NCI-H1092 (cell line): Measurements from ENCODE around the gene AMOTL1.

Source experiments
- DNase-seq: peaks from one replicate; lab custom pipeline; 2025; lab: John Stamatoyannopoulos, UW

The AMOTL1 gene

DNA sequence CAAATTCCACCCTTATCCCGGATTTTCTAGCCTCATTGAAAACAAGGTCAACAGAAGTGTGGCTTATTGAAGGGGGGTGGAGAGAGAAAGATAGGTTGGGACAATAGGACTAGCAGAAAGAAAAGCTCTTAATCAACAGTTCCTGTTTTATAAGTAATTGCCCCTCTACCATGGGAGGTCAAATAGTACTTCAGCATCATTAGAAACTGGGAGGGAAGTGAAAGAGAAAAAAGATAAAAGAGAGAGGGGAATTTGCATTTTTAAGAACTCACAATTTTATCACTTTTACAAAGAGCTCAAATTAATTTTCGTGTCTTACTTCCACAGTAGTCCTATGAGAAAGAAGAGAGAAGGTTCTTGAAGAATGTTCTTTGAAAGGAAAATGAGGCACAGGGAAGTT, 89.2 kb downstream of the AMOTL1 start:
- no peak for DNase-seq

DNA sequence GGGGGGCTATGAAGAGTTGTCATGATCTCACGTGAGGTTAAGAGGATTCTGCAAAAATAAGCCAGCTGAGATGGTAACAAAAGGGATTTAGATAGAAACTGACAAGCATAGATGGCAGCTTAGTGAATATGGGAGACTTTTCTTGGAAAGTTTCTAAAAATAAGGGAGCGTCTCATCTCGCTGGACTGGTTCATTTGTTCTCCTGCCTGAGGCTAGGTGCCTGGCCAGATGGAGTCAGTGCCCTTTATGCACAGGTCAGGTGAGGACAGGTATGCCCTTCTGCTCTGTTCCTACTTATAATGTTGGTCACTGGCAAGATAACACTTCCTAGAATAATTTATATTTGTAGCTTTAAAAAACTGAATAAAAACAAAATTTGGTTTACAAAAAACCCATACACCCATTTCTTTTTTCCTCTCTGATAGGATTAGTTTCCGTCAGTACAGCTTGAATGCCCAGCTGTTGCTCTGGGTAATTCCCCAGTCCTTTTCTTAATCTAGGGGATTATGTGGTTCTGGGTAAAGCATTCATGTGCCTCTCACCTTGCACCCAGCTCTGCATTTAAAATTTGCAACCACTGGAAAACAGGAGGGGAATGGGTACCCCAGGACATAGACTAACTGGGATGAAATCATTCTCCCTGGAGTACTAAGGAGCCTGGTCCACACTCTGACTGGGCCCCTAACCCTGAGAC, 90.0 kb downstream of the AMOTL1 start:
- DNase-seq: no peak

DNA sequence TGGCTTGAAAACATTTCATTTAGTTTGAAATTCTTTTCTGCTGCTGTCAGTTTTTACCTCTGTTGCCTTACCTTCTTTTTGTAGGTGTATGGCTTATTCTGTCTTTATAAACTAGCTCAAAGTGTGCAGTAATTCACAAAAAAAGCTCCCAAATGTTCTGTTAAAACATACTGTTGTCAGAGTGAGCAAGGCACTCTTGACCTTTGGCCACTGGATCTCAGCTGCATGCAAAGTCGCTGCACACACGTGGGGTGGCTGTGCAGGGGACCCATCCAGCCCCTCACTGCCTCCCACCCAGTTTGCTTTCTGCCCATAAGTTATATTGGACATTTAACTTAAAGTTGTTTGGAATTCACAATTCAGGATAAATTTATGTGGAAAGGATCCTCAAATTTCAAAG, 92.2 kb downstream of the AMOTL1 start:
- no peak for DNase-seq

DNA sequence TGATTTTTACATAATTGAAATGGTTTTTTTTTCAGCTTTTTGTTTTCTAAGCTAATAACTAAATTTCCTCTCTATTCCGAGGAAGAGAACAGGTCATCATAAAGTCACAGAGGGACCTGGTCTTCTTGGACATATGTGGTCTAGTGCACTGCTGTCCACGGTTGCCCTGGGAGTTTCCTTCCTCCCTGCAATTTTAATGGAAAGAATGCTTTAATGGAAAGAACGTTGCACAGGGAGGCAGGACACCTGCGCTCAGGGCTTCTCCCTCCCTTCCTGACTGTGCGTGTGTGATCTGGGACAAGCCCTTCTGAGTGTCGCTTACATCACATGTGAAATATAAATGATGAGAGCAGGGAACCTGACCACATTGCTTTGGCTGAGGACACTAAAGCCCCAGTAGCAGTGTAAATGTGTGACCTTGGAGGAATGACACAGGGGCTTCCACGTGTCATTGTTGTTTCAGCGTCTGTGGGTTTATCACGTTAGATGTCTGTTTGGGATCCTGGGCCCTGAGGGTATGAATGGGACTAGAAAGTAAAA, 93.2 kb downstream of the AMOTL1 start:
- no peak for DNase-seq

DNA sequence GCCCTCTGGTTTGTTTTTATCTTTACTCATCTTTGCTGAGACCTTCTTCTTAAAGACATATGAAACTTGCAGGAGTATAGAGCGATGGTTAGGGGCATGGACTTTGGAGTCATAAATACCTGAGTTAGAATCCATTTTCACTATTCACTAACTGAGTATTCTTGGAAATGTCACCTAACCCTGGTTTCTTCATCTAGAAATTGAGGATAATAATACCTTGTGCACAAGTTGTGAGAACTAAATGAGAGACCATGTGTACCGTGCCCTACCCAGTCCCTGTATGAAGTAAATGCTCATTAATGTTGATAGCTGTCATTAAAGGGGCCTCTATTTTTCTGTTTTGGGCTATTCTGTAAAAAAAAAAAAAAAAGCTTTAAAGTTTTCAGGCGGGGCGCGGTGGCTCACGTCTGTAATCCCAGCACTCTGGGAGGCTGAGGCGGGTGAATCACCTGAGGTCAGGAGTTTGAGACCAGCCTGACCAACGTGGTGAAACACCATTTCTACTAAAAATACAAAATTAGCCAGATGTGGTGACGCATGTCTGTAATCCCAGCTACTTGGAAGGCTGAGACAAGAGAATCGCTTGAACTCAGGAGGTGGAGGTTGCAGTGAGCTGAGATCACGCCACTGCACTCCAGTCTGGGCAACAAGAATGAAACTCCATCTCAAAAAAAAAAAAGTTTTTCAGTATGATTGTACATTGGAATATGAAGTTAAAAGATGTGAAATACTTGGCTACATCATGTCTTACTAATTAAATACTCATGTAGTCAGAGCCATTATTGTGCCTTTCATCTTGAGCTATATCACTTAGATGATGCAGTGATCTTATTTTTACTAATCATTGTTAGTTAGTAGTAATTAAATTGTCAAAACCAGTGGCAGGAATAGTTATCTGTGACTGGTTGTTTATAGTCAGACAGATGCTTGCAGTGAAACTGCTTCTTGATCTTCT, 95.0 kb downstream of the AMOTL1 start:
- no peak for DNase-seq

DNA sequence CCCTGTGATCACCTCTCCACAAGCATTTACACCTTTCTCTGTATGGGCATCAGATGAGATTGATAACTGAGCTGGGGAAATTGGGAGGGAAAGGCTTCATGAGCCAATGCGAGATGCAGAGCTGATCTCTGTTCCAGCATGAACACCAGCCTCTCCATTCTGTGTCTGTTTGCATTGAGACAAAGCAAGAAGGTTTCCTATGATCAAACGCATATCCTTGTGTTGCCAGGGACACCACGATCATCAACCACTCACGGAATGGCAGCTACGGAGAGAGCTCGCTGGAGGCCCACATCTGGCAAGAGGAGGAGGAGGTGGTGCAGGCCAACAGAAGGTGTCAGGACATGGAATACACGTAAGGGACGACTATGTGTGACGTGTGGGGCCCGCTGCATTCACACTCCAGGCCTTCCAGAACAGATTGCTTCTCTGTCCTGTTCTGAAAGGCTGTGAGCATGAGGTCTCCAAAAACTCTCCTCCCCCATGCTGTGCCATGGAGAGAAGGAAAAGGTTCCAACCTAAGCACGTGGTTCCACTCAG, 96.4 kb downstream of the AMOTL1 start:
- DNase-seq: no peak

DNA sequence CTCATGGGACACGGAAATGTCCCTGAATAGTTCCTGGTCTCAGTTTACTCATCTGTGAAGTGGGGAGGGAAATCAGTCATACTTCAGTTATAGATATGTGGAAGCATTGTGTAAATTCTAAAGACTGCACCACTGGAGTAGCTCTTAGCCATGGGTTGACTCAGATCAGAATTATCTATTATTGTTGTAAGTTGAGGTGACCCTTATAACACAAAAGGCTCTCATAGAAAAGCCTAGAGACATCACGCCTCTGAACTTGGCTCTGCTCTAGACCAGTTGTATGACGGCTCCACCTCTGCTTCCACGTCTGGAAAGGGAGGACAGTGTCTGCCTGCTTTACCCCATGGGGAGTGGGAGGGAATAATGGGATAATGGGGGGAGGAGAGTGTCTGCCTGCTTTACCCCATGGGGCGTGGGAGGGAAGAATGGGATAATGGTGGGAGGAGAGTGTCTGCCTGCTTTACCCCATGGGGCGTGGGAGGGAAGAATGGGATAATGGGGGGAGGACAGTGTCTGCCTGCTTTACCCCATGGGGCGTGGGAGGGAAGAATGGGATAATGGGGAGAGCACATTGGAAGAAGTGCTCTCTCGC, 98.2 kb downstream of the AMOTL1 start:
- DNase-seq: no peak

DNA sequence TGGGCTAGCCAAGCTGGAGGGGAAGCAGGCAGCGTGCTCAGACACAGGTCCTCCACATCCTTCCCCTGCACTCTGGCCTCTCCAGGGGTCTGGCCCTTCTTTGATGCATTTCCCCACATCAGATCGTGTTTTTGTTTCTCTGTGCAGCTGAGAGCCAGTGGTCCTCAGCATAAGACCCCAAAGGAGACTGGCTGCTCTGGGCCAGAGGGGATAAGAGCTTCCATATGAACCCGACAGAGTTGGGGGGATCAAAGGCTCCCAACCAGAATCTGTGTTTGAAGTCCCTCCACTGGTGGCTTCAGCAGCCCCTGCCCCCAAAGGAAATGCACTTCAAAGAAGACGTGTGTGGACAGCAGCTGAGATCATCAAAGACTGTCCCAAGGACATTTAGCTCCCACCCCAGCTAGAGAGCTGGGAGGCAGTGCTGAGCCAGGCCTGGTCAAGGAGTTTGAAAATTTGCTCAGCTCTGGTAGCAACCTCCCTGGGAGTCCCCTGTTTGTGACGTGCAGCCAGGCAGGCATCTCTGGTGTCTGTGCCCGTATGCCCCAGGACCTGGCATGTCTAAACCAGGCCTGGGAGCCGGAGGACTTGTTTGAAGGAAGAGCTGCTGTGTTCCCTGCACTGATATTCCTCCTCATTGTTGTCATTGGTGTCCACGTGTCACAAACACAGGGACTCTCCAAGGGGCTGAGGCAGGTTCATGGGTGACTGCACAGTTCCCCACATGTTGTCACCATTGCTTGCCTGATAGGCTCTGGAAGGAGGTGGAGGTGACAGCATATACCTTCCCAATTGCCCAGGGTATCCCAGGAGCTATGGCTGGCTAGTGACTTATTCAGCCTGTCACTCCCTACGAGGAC, 99.0 kb downstream of the AMOTL1 start:
- no peak for DNase-seq

DNA sequence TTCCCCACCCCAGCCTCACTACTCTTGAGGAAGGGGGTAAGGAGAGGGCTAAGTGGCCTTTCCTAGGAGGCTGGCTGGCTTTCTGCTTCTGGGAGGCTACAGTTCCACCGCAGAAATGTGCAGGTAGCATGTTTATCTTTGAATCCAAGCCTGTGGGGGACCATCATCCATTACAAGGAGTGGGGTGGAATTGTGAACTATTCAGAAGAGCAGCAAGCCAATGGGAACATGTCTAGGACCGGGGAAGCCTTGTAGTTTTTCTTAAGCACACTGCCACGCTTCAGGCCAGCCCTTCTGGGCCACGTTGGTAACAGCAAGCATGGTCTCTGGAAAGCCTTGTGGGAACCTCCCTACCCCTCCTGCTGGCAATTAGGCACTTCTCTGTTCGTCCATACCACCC, 100.3 kb downstream of the AMOTL1 start:
- no peak for DNase-seq

DNA sequence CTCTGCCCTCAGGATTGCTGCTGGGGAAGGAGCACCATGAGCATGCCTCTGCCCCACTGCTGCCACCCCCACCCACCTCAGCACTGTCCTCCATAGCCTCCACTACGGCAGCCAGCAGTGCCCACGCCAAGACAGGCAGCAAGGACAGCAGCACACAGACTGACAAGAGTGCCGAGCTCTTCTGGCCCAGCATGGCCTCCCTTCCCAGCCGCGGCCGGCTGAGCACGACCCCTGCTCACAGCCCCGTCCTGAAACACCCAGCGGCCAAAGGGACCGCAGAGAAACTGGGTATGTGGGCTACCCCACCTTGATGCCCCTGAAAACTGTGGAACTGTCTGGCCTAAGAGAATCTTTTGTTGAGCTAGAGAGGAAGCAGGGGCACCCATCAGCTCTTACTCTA, 101.0 kb downstream of the AMOTL1 start:
- DNase-seq: no peak

DNA sequence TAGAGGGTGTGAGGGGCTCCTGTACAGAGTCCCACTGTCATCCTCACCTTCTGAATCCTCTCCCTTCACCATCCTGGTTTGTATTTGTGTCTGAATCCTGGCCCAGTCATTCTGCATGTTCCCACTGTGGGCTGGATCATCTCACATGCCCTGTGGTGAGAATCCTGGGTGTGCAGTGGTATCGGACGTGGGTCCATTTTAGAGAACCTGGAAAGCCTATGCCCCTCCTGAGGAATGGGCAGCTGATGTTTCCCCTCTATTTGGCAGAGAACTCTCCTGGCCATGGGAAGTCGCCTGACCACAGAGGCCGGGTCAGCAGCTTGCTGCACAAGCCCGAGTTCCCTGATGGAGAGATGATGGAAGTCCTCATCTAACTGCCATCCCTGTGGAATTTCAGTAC, 102.3 kb downstream of the AMOTL1 start:
- DNase-seq: no peak

DNA sequence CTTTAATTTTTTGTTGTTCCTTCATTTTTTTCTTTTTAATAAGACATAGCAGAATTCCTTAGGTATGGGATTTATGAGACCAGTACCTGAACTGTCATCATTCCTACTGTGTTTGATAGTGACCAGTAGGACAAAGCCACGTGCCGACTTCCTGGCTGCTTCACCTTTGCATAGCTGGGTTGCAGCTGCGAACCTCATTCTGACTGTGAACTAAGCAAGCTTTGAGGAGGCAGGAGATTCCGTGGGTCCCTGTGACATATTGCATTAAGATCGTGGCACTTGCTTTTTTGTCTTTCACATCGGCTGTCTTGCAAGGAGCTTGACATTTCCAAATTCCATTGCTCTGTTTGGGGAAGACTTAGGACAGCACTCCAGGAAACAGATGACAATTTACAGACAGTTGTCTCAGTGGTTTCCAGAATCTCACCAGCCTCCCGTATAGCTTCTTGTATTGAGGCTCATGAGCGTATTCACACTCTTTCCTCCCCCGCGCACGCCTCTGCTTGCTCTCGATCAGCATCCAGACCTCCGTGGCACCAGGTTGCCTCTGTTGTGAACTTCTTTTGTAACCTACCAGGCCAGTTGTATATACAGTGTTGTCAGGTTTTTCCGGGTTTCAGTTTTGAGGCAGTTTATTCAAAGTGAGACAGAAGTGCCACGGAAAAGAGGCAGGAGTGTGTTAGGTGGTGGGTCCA, 103.5 kb downstream of the AMOTL1 start:
- DNase-seq: no peak

DNA sequence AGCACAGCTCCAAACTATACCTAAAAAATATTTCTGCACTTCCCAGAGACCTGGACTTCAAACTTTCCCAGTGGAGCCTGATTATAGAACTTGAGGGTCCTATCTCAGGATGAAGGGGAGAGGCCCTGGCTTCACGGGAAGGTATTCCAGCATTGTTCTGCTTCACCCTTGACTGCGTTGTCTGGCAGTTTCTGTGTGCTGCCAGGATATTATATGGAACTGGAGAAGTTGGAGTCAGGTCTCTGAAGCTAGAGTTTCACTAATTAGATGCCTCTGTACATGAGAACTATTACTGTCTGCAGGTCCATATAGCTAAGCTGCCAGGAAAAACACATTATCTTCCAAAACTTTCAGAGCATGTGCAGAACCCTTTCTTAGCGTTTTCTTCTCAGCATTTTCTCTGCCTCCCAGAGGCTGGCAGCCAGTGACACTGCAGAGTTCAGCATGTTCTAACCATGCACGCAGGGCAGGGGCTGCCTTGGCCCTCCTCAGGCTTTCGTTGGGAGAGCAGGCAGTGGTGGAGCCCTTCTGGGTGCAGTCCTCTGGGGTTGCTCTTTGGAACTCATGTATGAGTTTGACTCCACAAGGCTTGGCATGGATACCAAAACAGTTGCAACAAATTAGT, 105.9 kb downstream of the AMOTL1 start:
- no peak for DNase-seq

DNA sequence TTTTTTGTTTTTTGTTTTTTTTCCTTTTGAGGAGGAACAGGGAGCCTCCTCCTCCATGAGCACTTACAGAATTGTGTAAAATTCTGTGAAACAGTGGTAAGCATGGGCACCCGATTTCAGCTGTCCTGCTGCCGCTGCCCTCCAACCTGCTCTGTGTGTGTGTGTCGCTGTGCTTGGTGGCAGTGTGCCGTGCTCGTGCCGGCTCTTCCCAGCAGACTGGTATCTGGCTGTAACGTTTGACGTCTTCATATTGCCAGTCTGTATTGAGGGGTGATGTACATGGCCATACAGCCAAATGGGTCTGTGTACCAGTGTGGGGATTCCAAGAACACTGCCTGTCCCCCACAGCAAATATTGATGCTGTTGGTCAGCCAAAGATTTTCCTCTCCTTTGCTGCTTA, 108.1 kb downstream of the AMOTL1 start:
- no peak for DNase-seq

DNA sequence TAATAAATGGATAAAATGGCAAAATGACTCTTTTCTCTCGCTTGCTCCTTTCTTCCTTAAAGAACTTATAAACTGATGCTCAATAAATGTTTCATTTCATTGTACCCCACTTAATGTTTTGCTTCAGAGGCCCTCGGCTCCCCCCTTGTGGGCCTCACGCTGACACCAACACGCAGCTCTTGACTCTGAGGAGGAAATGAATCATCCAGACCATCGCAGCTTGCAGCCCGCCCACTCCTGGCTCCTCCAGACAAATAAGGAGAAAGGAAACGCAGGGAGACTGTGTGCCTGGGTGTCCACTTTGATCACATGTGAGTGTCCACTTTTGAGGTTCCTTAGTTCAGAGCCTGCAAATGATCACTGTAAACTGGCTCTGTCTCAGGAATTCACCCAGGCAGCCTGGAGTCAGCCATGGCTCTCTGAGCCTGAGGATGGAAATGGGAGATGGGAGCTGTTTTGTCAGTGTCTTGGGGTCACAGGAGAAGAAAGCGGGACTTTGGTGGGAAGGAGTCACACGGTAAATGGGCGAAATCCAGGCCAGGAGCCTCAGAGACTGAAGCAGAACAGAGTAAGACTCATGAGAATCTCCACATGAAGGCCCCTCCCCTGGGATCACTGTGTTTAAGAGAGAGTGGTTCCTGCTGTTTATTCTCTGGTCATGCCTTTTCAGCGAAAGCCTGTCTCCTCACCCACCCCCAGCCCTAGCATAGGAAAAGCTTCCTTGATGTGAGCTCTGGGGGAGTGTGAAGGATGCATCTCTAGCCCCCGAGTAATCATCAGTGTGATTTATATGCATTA, 108.7 kb downstream of the AMOTL1 start:
- DNase-seq: no peak

DNA sequence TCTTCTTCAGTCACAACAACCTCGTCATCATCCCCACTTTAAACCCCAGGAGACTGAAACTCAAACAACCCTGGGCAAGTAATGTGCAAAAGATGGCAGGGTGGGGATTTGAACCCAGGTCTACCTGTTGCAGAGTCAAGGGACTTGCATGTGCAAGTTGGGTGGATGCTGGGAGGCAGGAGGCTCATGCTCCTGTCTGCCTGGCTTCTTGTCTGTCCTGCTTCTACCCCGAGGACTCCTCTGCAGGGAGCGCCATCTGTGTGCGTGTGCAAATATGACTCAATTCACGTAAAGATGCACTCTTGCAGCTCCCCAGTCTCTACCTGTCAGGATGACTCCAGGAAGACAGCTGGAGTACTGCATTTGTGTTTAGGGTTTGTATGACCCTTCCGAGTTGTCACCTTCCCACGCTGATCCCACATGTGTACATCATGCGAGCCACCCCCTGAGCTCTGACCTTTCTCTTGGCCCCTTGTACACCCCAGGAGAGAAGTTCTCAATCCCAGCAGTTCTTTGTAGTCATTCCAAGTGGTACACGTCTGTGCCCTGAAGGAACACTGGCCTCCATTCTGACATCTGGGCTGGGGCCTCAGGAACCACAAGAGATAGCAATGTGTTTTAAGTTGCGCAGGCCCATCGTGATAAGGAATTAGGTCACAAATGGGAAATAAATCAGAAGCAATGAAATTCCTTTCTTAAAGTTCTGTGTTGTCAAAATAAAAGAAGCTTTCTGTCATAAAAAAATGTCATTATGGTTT, 109.5 kb downstream of the AMOTL1 start:
- DNase-seq: no peak

DNA sequence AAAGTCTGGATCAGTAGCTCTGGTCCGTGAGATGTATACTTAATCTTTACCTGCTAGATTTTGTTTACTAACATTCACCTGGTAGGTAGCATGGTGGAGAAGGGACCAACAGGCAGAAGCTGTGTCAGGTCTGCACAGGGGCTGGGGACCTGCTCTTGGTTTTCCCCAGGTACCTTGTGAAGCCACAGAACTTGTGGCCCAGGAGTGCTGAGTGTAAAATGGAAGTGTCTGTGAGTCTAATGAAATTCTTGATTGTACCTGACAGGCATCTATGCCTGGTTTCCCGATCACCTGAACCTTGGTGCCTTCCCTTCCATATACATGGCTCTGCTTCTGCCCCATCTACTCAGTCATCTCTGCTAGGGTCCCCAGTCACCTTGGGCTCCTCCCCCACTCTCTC, 110.8 kb downstream of the AMOTL1 start:
- DNase-seq: no peak

DNA sequence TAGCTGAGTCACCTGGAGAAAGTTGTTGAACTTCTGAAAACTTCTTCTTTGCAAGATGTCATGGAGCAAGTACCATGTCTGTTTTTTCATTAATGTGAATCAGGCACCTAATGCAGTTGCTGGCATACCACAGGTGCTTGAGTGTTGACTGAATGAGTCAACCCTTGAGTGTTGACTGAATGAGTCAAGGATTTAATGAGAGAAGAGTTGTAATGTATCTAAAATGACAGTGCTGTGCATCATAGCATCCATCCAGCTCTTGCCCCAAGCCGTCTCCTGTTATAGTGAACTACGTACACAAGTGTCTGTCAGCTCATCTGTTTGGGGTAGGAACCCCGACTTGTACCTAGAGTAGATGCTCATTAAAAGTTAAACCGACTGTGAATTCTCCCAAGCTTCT, 112.1 kb downstream of the AMOTL1 start:
- DNase-seq: no peak

DNA sequence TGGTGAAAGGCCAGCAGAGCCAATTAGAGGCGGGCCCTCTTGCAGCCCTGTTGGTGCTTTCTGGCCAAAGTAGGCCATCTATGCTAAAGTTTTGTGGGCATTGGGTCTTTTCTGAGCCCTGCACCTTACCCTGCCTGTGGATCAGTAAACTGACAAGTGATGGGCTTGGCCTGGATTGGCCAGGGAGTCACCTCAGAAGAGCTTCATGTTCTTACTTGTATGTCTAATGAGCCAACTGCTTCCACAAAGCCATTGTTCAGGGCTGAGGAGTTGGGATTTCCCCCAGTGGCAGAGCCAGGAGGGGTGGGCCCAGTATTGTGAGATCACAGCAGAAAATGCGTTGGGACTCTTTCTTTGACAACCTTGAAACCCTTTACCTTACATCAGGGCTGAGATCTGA, 114.8 kb downstream of the AMOTL1 start:
- no peak for DNase-seq
